ENCODE results near the gene BEST2.

The BEST2 gene

GRCh38 chr19:12730064-12730463, 21.5 kb upstream of the BEST2 start:
- DNase-seq (ENCODE audit: low spot score) = no peak

GRCh38 chr19:12731337-12731736, 20.3 kb upstream of the BEST2 start:
- no peak for DNase-seq (ENCODE audit: low spot score)

GRCh38 chr19:12733369-12734214, 18.0 kb upstream of the BEST2 start:
- no peak for DNase-seq (ENCODE audit: low spot score)

- peak; percentile 98 for DNase-seq (ENCODE audit: low spot score)
Observed at GRCh38 chr19:12736995-12737834, 14.4 kb upstream of the BEST2 start, which contains the start of gene GET3. GET3 (plus strand) TSS chr19:12737497; CDS start chr19:12737506, 9 bp downstream.

- no peak for DNase-seq (ENCODE audit: low spot score)
Observed at GRCh38 chr19:12737835-12738351, 13.7 kb upstream of the BEST2 start.

- DNase-seq (ENCODE audit: low spot score) = no peak
Observed at GRCh38 chr19:12745166-12745897, 6.3 kb upstream of the BEST2 start.

- no peak for DNase-seq (ENCODE audit: low spot score)
Observed at GRCh38 chr19:12748489-12748888, 3.1 kb upstream of the BEST2 start.

- DNase-seq (ENCODE audit: low spot score) = no peak
Observed at GRCh38 chr19:12749938-12750521, 1.6 kb upstream of the BEST2 start.

- DNase-seq (ENCODE audit: low spot score) = no peak
Observed at GRCh38 chr19:12750851-12751250, 740 bp upstream of the BEST2 start.

- DNase-seq (ENCODE audit: low spot score) = no peak
Observed at GRCh38 chr19:12752056-12752781, 628 bp downstream of the BEST2 start.

GRCh38 chr19:12754465-12755196, 3.0 kb downstream of the BEST2 start:
- no peak for DNase-seq (ENCODE audit: low spot score)

GRCh38 chr19:12756150-12756883, 4.7 kb downstream of the BEST2 start:
- DNase-seq (ENCODE audit: low spot score) = no peak

- peak; percentile 50 for DNase-seq (ENCODE audit: low spot score)
Observed at GRCh38 chr19:12757544-12758274, 6.1 kb downstream of the BEST2 start.

- no peak for DNase-seq (ENCODE audit: low spot score)
Observed at GRCh38 chr19:12759686-12760085, 8.1 kb downstream of the BEST2 start.

GRCh38 chr19:12763100-12763499, 11.5 kb downstream of the BEST2 start:
- DNase-seq (ENCODE audit: low spot score) = no peak

GRCh38 chr19:12764698-12765097, 13.1 kb downstream of the BEST2 start:
- DNase-seq (ENCODE audit: low spot score) = no peak

GRCh38 chr19:12766051-12766521, 14.5 kb downstream of the BEST2 start:
- DNase-seq (ENCODE audit: low spot score) = no peak

GRCh38 chr19:12767150-12767549, 15.6 kb downstream of the BEST2 start:
- no peak for DNase-seq (ENCODE audit: low spot score)

- DNase-seq (ENCODE audit: low spot score) = no peak
Observed at GRCh38 chr19:12767666-12768065, 16.1 kb downstream of the BEST2 start.

Measured in globus pallidus (tissue), 1 donor.